ENCODE results near the gene SEC24D. TPM values are rescaled to one million over a fixed set of nuclear protein-coding genes. Genes with fewer than 3 reads are reported as not detected.

Gene SEC24D
- total RNA-seq, 1 experiment from 2014 or later: 61.5 TPM

DNA sequence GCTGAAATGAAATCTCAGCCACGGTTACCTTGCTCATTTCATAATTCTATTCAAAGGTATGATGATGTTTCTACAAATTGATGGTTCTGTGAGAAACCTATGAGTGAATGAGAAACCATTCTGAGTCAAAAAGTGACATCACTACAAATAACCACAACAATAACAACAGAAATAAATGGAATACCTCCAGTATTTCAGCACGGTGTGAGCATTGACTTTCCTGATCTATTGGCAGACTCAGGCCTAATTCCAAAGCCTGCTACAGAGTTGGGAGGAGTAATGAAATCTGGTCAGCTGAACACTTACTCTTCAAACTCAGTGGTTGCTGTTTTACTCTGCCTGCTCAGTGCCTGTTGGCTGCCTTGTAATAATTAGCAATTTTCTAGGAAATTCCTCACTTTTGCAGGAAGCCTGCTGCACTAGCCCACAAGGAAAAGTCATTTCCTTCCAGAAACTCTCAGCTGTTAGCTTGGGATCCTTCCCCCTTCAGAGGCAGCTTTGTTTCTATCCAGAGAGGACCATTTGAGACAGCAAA, 33.9 kb upstream of the SEC24D start:
- Histone ChIP-seq H2AK5ac (ENCODE audit: insufficient read length, low read length) (no peak overlapping the region), H4K8ac (replicated peaks; ENCODE audit: insufficient read length, low read depth, low read length) (no peak overlapping the region), H2BK12ac (ENCODE audit: insufficient read length, low read depth, low read length) (no peak overlapping the region), H4K5ac (ENCODE audit: insufficient read length, low read depth, low read length) (no peak overlapping the region), H3K23ac (ENCODE audit: insufficient read length, low read depth, low read length) (no peak overlapping the region), H3K4ac (ENCODE audit: low read depth, low read length) (no peak overlapping the region), H3K23me2 (ENCODE audit: insufficient read length, low read depth, low read length, poor library complexity, severe bottlenecking) (no peaks in the 10 kb centered on the region), H3K79me1 (ENCODE audit: insufficient read depth, low read depth, low read length, poor library complexity, severe bottlenecking) (no peaks in the 10 kb centered on the region), H3K4me1 (ENCODE audit: insufficient read depth, low read length) (peaks cover 4% of the 10 kb centered on the region; the same call in 1 of the 2 replicates), H2BK5ac (ENCODE audit: insufficient read length, low read length) (no peak overlapping the region), H4K20me1 (ENCODE audit: control insufficient read depth, insufficient read depth, insufficient read length) (no peaks in the 10 kb centered on the region), H2AFZ (ENCODE audit: low read length) (peak overlapping the region; percentile 97), H2BK120ac (ENCODE audit: low read depth, low read length, poor library complexity, severe bottlenecking) (no peak overlapping the region), H3K4me2 (ENCODE audit: insufficient read depth, insufficient read length, low read length) (no peak overlapping the region), H2BK20ac (ENCODE audit: low read depth, low read length, poor library complexity, severe bottlenecking) (no peak overlapping the region), H2BK15ac (ENCODE audit: low read depth, low read length) (no peak overlapping the region), H3K9me3 (ENCODE audit: control insufficient read depth, low read depth, low read length) (no peaks in the 10 kb centered on the region), H3T11ph (ENCODE audit: low read length) (no peak overlapping the region), H3K79me2 (ENCODE audit: insufficient read depth, low read length) (no peaks in the 10 kb centered on the region), H3K56ac (ENCODE audit: insufficient read length, low read depth, low read length) (no peak overlapping the region), H3K9ac (ENCODE audit: extremely low read depth, insufficient read length, low read length) (no peak overlapping the region), H4K91ac (ENCODE audit: insufficient read length, low read depth, low read length) (no peak overlapping the region), H3K14ac (ENCODE audit: insufficient read depth, low read length) (no peak overlapping the region), H3K27ac (ENCODE audit: insufficient read length, low read depth, low read length) (no peak overlapping the region), H3K27me3 (ENCODE audit: insufficient read depth, low read length) (no peaks in the 10 kb centered on the region), H3K18ac (ENCODE audit: insufficient read length, low read depth, low read length) (no peak overlapping the region)
- no peak overlapping the region for H3K4me3 Mint-ChIP-seq
- WGBS (ENCODE audit: extremely low coverage, insufficient read length, low lambda C conversion rate): no CpG with 5 or more reads among the region's 2 CpGs
- H3K4me1 Mint-ChIP-seq: peaks cover 15 to 24% of the 10 kb centered on the region in 2 experiments
- H3K36me3 Mint-ChIP-seq (ENCODE audit: insufficient read depth in 1 of 3, low read depth in 3 of 3): peaks cover 0 to 4% (median 0%) of the 10 kb centered on the region in 3 experiments; a peak in 4 of 7 replicates
- TF ChIP-seq, protein P1, sequence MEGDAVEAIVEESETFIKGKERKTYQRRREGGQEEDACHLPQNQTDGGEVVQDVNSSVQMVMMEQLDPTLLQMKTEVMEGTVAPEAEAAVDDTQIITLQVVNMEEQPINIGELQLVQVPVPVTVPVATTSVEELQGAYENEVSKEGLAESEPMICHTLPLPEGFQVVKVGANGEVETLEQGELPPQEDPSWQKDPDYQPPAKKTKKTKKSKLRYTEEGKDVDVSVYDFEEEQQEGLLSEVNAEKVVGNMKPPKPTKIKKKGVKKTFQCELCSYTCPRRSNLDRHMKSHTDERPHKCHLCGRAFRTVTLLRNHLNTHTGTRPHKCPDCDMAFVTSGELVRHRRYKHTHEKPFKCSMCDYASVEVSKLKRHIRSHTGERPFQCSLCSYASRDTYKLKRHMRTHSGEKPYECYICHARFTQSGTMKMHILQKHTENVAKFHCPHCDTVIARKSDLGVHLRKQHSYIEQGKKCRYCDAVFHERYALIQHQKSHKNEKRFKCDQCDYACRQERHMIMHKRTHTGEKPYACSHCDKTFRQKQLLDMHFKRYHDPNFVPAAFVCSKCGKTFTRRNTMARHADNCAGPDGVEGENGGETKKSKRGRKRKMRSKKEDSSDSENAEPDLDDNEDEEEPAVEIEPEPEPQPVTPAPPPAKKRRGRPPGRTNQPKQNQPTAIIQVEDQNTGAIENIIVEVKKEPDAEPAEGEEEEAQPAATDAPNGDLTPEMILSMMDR (conservative IDR thresholded peaks at IDR 0.05): no peak
- H3K27me3 Mint-ChIP-seq (ENCODE audit: low read depth): no peaks in the 10 kb centered on the region
- peaks cover 4 to 6% of the 10 kb centered on the region in 2 experiments for H3K9me3 Mint-ChIP-seq
- DNase-seq: no peak
- peak overlapping the region; percentile 34 to 86 (median 60); a peak in 3 of 7 replicates for H3K27ac Mint-ChIP-seq
